Heart right ventricle (tissue), 16 donors: ENCODE measurements around the gene IFNA16. TPM values are rescaled to one million over a fixed set of nuclear protein-coding genes. Genes with fewer than 3 reads are reported as not detected.
"Not testable (repeated sequence)": the region's sequence is repeated elsewhere in the genome, so short reads cannot be mapped to it uniquely, and the experiment has no call there.

Experiments
- ATAC-seq, 8 donors: fragments of 200-7000 bp; cut with Tn5 transposase; one replicate each; pipeline ENCODE4 v1.9.1; 2020; ENCODE audit warnings: mild to moderate bottlenecking in 8 of 8, moderate library complexity in 8 of 8, moderate number of reproducible peaks in 1 of 8
- DNase-seq, 2 donors: peaks; one replicate each; pipeline ENCODE4 v3.0.0-alpha.2; 2020
- H3K27ac ChIP-seq, 10 donors: fragments of 200-600 bp; sonication (generic) in 2 of 10; one replicate each; pipeline versions ENCODE4 v1.5.0 to v1.8.0; 2020 to 2022; ENCODE audit warnings: mild to moderate bottlenecking in 3 of 10
- H3K27me3 ChIP-seq, 7 donors: fragments of 200-600 bp; one replicate each; pipeline ENCODE4 v1.8.0; 2021 to 2022; ENCODE audit warnings: mild to moderate bottlenecking in 2 of 7
- H3K36me3 ChIP-seq, 9 donors: fragments of 200-600 bp; sonication (generic) in 1 of 9; one replicate each; pipeline versions ENCODE4 v1.5.0 to v1.8.0; 2020 to 2022; ENCODE audit warnings: mild to moderate bottlenecking in 2 of 9
- H3K4me1 ChIP-seq, 9 donors: fragments of 200-600 bp; sonication (generic) in 1 of 9; one replicate each; pipeline versions ENCODE4 v1.5.0 to v1.8.0; 2020 to 2022; ENCODE audit warnings: mild to moderate bottlenecking in 4 of 9
- H3K4me3 ChIP-seq, 10 donors: fragments of 200-600 bp; sonication (generic) in 2 of 10; one replicate each; pipeline versions ENCODE4 v1.5.0 to v1.8.0; 2020 to 2022; ENCODE audit warnings: mild to moderate bottlenecking in 7 of 10, moderate library complexity in 2 of 10
- H3K9me3 ChIP-seq, 11 donors: fragments of 200-600 bp in 10 of 11; sonication (generic) in 2 of 11; one replicate each; pipeline versions ENCODE4 v1.5.0 to v1.8.0; 2013 to 2022; ENCODE audit warnings: mild to moderate bottlenecking in 2 of 11, control low read depth in 1 of 11, moderate library complexity in 1 of 11
- CTCF ChIP-seq, 9 donors: fragments of 200-600 bp; sonication (generic) in 2 of 9; IDR thresholded peaks; one replicate each; pipeline versions ENCODE4 v1.5.0 to v1.8.0; 2021 to 2022; ENCODE audit warnings: antibody characterized with exemption in 9 of 9, mild to moderate bottlenecking in 5 of 9, moderate library complexity in 1 of 9
- WGBS, 2 donors: extraction: QIAGEN DNeasy Blood & Tissue Kit; methylation state at CpG; one replicate each; pipeline ENCODE4 v1.1.7; 2013; ENCODE audit warnings: inconsistent platforms in 1 of 2; 5-methylcytosine and 5-hydroxymethylcytosine counted together
- intact Hi-C, 10 donors: fragments of 100-400 bp; cut with DNase I; formaldehyde crosslinking; loops; one replicate each; pipeline versions ENCODE4 v1.11.1 to v1.14.2; 2022
- polyA plus RNA-seq, 2 donors: library from polyadenylated mRNA; stranded (reverse); fragments of 200-250 nt; gene quantifications; one replicate each; pipeline ENCODE4 v1.2.3, GENCODE V29; 2013
- total RNA-seq, 10 donors: library from RNA; stranded (reverse); fragmentation: NEBNext Ultra II Directional in 3 of 10; extraction: Animal tissue kit (Norgen Biotek cat#: 25700) in 3 of 10; gene quantifications; one replicate each; pipeline versions ENCODE4 v1.2.1 to v1.2.4, GENCODE V29; 2021 to 2023
- donor health status: Arrhythmogenic right ventricular cardiomyopathy.
- donor health status: ischemic (EF 13 %, LVEDD 7.1; RV severe dilation, severe dysfunction).
- donor health status: healthy with polysubstance abuse.
- donor health status: DM: no; HTN: yes; CAD: no.
- donor health status: DM: no; HTN: no; CAD: no.
- donor health status: ischemic (EF 25% LVEDD 6.9; RV normal size, moderate dysfunction).
- donor health status: ischemic (EF 25% LVEDD 5.7; RV mildly dilated, moderate dysfunction).
- donor health status: healthy.
- donor health status: DM: yes; HTN: yes; CAD: no.
- donor health status: Ischemic cardiomyopathy.
- donor health status: ischemic (EF 35%, LVEDD 5.7; RV mildly dilated, moderate dysfunction).
- donor health status: nonischemic (EF 11% LVEDD 7.7; RV severe dilation, severe dysfunction).
- donor health status: DM: yes; HTN: yes; CAD: no.
- donor health status: PGD.
- donor health status: ischemic (EF 29% LVEDD 5.4; RV normal size, mild dysfunction).
- donor health status: nonischemic (EF 23%, LVEDD 6.1; RV moderate dilation, normal function).

Gene IFNA16
- total and polyA plus RNA-seq, 12 donors, result not detected

- WGBS, 2 donors, result 33 to 35% methylated on average over 4 of the region's 5 CpGs
- ATAC-seq, H3K4me3 ChIP-seq, H3K36me3 ChIP-seq, H3K9me3 ChIP-seq, H3K4me1 ChIP-seq, H3K27me3 ChIP-seq, DNase-seq, H3K27ac ChIP-seq: not testable (repeated sequence)
- intact Hi-C loops, result loop anchor here in 1 of 10 donors (10.0 kb wide), 1 partner anchor 59 kb away; no protein-coding TSS in a partner anchor
- peak in 4 of 9 donors; percentile 15 to 42 (median 27) for TF ChIP-seq CTCF (IDR thresholded peaks at IDR 0.05)
Measured at GRCh38 chr9:21213411-21214326, 3.4 kb downstream of the IFNA16 start.

GRCh38 chr9:21212160-21212559 is 5.0 kb downstream of the IFNA16 start:
- H3K9me3 ChIP-seq, H3K27me3 ChIP-seq, DNase-seq, H3K4me3 ChIP-seq, H3K4me1 ChIP-seq, H3K36me3 ChIP-seq, H3K27ac ChIP-seq, ATAC-seq: not testable (repeated sequence)
- intact Hi-C loops, result loop anchor here in 1 of 10 donors (10.0 kb wide), 1 partner anchor 57 kb away; no protein-coding TSS in a partner anchor
- WGBS, 2 donors, result 57 to 66% methylated on average over 2 of the region's 2 CpGs

- H3K4me1 ChIP-seq, H3K9me3 ChIP-seq, H3K4me3 ChIP-seq, H3K27me3 ChIP-seq, H3K36me3 ChIP-seq, DNase-seq, H3K27ac ChIP-seq, ATAC-seq: not testable (repeated sequence)
- 84 to 86% methylated on average over 2 of the region's 2 CpGs for WGBS, 2 donors
- intact Hi-C loops, result loop anchor here in 1 of 10 donors (10.0 kb wide), 1 partner anchor 56 kb away; no protein-coding TSS in a partner anchor
Measured at GRCh38 chr9:21210782-21211181, 6.3 kb downstream of the IFNA16 start.

GRCh38 chr9:21210311-21210710 is 6.8 kb downstream of the IFNA16 start:
- no peaks in the 10 kb centered on the region for H3K36me3 ChIP-seq
- 89 to 90% methylated on average over 7 of the region's 7 CpGs for WGBS, 2 donors
- peaks cover 0 to 3% (median 0%) of the 10 kb centered on the region in 7 donors for H3K27me3 ChIP-seq
- no peak overlapping the region for H3K27ac ChIP-seq
- no peak overlapping the region for H3K4me3 ChIP-seq
- intact Hi-C loops, result loop anchor here in 1 of 10 donors (10.0 kb wide), 1 partner anchor 56 kb away; no protein-coding TSS in a partner anchor
- ATAC-seq (no peak), DNase-seq (no peak)
- no peaks in the 10 kb centered on the region for H3K9me3 ChIP-seq
- TF ChIP-seq CTCF (IDR thresholded peaks at IDR 0.05), result no peak
- no peaks in the 10 kb centered on the region for H3K4me1 ChIP-seq

GRCh38 chr9:21207043-21207442 is 10.1 kb downstream of the IFNA16 start, which contains the start of gene IFNA10:
Gene IFNA10, minus strand, starts transcription at chr9:21207143. Its CDS starts 46 bp downstream, at chr9:21207097.
- 81 to 90% methylated on average over 3 of the region's 3 CpGs for WGBS, 2 donors
- H3K4me3 ChIP-seq, H3K27ac ChIP-seq, intact Hi-C loops, H3K9me3 ChIP-seq, H3K4me1 ChIP-seq, H3K36me3 ChIP-seq, DNase-seq, ATAC-seq: not testable (repeated sequence)
- peaks cover 0 to 11% (median 0%) of the 10 kb centered on the region in 7 donors for H3K27me3 ChIP-seq
